Measurements from ENCODE around the gene TOM1L2. TPM values are rescaled to one million over a fixed set of nuclear protein-coding genes. Genes with fewer than 3 reads are reported as not detected.

TOM1L2 gene
- total and polyA plus RNA-seq, 2 of the 4 experiments (the other 2 are of a cell fraction) = 34.4 to 51.7 TPM

DNA sequence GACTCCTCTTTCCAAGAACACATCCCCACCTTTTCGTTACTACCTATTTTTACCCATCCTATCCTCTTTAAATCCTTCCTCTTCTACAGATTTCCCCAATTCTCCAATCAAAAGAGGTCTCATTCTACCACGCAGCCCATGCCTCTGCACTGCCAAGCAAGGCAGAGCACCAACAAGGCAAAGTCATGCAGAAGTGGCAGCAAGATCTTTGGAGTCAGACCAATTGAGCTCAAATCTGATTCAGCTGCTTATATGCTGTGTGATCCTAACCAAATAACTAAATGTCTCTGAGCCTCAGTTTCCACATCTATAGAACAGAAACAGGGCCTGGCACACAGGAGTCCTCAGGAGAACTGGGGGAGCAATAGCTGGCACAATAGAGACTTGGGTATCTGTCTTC lies 41.0 kb downstream of the TOM1L2 start:
- H3K14ac ChIP-seq (replicated peaks; ENCODE audit: low read depth, low read length) = no peak overlapping the region
- H4K8ac ChIP-seq (ENCODE audit: low read depth in 2 of 2, low read length in 2 of 2) = no peak overlapping the region
- TF ChIP-seq NFE2L2 (IDR thresholded peaks at IDR 0.05; ENCODE audit: low read depth, low read length) (no peak), FOS (IDR thresholded peaks at IDR 0.05; ENCODE audit: low read depth, low read length) (no peak), MAZ (IDR thresholded peaks at IDR 0.05; ENCODE audit: borderline replicate concordance, low read depth, low read length) (no peak), RCOR1 (IDR thresholded peaks at IDR 0.05; ENCODE audit: insufficient replicate concordance, low read length) (no peak), CEBPB (IDR thresholded peaks at IDR 0.05; ENCODE audit: low read depth, low read length) (no peak), POLR2A (IDR thresholded peaks at IDR 0.05; ENCODE audit: low read depth, low read length) (no peak), CTCF (conservative IDR thresholded peaks at IDR 0.05; ENCODE audit: low read depth, low read length) (no peak), CHD1 (IDR thresholded peaks at IDR 0.05; ENCODE audit: low read depth, low read length) (no peak), MXI1 (IDR thresholded peaks at IDR 0.05; ENCODE audit: borderline replicate concordance, low read depth, low read length) (no peak), RFX5 (IDR thresholded peaks at IDR 0.05; ENCODE audit: low read depth, low read length) (no peak)
- TF ChIP-seq, protein P1, sequence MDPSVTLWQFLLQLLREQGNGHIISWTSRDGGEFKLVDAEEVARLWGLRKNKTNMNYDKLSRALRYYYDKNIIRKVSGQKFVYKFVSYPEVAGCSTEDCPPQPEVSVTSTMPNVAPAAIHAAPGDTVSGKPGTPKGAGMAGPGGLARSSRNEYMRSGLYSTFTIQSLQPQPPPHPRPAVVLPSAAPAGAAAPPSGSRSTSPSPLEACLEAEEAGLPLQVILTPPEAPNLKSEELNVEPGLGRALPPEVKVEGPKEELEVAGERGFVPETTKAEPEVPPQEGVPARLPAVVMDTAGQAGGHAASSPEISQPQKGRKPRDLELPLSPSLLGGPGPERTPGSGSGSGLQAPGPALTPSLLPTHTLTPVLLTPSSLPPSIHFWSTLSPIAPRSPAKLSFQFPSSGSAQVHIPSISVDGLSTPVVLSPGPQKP (IDR thresholded peaks at IDR 0.05; ENCODE audit: borderline replicate concordance, low read depth, low read length) = no peak
- H3K27me3 ChIP-seq (ENCODE audit: control insufficient read depth, insufficient read depth, low read length) = no peaks in the 10 kb centered on the region
- H3K23ac ChIP-seq (ENCODE audit: low read depth, low read length) = no peak overlapping the region
- peaks cover 22% of the 10 kb centered on the region for H3K4me1 ChIP-seq (ENCODE audit: control insufficient read depth, insufficient read depth, low read length)
- H4K5ac ChIP-seq (ENCODE audit: low read depth, low read length) = no peak overlapping the region
- no peak overlapping the region for H2BK20ac ChIP-seq (ENCODE audit: low read depth, low read length)
- no peak overlapping the region for H2AK9ac ChIP-seq (replicated peaks; ENCODE audit: low read depth, low read length, poor library complexity)
- no peak overlapping the region for H3K27ac ChIP-seq (ENCODE audit: insufficient read depth, low read length)
- dilution Hi-C loops (cut with HindIII; ENCODE audit: low sequenced_read_pairs, unreplicated experiment) (no loop called here), in situ Hi-C loops (cut with MboI; ENCODE audit: low sequenced_read_pairs) (no loop called here), intact Hi-C loops (cut with micrococcal nuclease) (no loop called here)
- no peak overlapping the region for H3K4me3 ChIP-seq (ENCODE audit: insufficient read depth, low read depth, low read length)
- H3K9me3 ChIP-seq (ENCODE audit: control insufficient read depth, insufficient read depth, low read length) = no peaks in the 10 kb centered on the region
- no peak overlapping the region for H2BK120ac ChIP-seq (ENCODE audit: low read depth, low read length)
- no peak for DNase-seq
- no peak overlapping the region for H3K18ac ChIP-seq (ENCODE audit: low read depth, low read length)
- no peak overlapping the region for H3K4ac ChIP-seq (ENCODE audit: low read depth, low read length)
- H3K9me1 ChIP-seq (ENCODE audit: insufficient read depth, low read length) = peaks cover 29% of the 10 kb centered on the region
- H2AK5ac ChIP-seq (ENCODE audit: low read depth, low read length) = no peak overlapping the region
- no peak overlapping the region for H4K91ac ChIP-seq (ENCODE audit: insufficient read depth, low read depth, low read length)
- H3K79me1 ChIP-seq (ENCODE audit: low read depth in 1 of 2, low read length in 2 of 2) = peaks cover 33 to 78% of the 10 kb centered on the region in 2 experiments
- peaks cover 15% of the 10 kb centered on the region; the same call in 1 of the 2 replicates for H4K20me1 ChIP-seq (ENCODE audit: insufficient read depth, low read length)
- ChIA-PET CTCF (interaction anchor here (0.8 kb wide), 1 partner anchor 41 kb away, joined by 3 read pairs; the partner anchor contains the start of genes DRC3 and TOM1L2), POLR2A (ENCODE audit: unreplicated experiment) (no interaction called here)
- no peak overlapping the region for H3K56ac ChIP-seq (ENCODE audit: extremely low read depth, insufficient read depth, low read length)
- no peak overlapping the region for H2BK15ac ChIP-seq (ENCODE audit: low read depth, low read length)
- H2BK5ac ChIP-seq (ENCODE audit: low read depth, low read length, poor library complexity, severe bottlenecking) = no peak overlapping the region
- no peak overlapping the region for H3K9ac ChIP-seq (ENCODE audit: low read depth, low read length)
- no peaks in the 10 kb centered on the region for H3K36me3 ChIP-seq (ENCODE audit: control insufficient read depth, insufficient read depth, low read length)
- H2AFZ ChIP-seq (replicated peaks; ENCODE audit: low read length, poor library complexity) = no peak overlapping the region
- no TSS peak for BruUV-seq (replicated peaks)
- ATAC-seq (ENCODE audit: low read depth) = no peak
- no peak overlapping the region for H3K4me2 ChIP-seq (ENCODE audit: low read depth, low read length)
- 100% methylated on average over 1 of the region's 2 CpGs; no CpG with 5 or more reads in 1 of the 2 experiments for whole genome bisulfite sequencing, 2 experiments (ENCODE audit: extremely low coverage in 2 of 2, insufficient read length in 1 of 2)

Measured in IMR-90 (cell line).